ENCODE measurements around the gene BLOC1S1. TPM values are rescaled to one million over a fixed set of nuclear protein-coding genes. Genes with fewer than 3 reads are reported as not detected.

Gene BLOC1S1
- total and polyA plus RNA-seq, 2 of the 4 experiments (the other 2 are of a cell fraction) = 128 to 285 TPM

GRCh38 chr12:55728939-55729818, 13.3 kb downstream of the BLOC1S1 start, which contains the start of gene CD63 (continued):
- TF ChIP-seq CTCF (conservative IDR thresholded peaks at IDR 0.05; ENCODE audit: low read depth, low read length) = no peak
- no peak; the same call in 1 of the 2 replicates for TF ChIP-seq CHD1 (IDR thresholded peaks at IDR 0.05; ENCODE audit: low read depth, low read length)

Measured in IMR-90 (cell line).